GM12875 (cell line): Measurements from ENCODE around the gene LACTBL1.
"Not testable (repeated sequence)": the region's sequence is repeated elsewhere in the genome, so short reads cannot be mapped to it uniquely, and the experiment has no call there.

Experiments used
- H3K4me3 ChIP-seq: one replicate; pipeline ENCODE4 v1.5.1; 2011; ENCODE audit warnings: low read depth, low read length, control low read depth
- TF ChIP-seq, protein P1 (sequence below): IDR thresholded peaks from 2 replicates; pipeline ENCODE4 v1.5.1; 2011; ENCODE audit warnings: low read depth, mild to moderate bottlenecking, control low read depth, inconsistent platforms, low read length, moderate library complexity, borderline replicate concordance; ENCODE audit not compliant: insufficient read depth

Gene LACTBL1

DNA sequence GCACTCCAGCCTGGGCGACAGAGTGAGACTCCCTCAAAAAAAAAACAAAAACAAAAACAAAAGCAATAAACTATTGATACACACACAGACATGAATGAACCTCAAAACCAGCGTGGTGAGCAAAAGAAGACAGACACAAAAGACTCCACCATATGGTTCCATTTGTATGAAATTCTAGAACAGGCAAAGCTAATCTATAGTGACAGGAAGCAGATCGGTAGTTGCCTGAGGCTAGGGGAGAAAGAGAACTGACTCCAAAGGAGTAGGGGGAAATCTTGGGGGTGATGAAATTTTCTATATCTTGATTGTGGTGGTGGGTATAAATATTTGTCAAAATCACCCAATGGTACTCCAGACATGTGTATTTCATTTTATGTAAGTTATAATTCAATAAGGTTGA lies 20.9 kb downstream of the LACTBL1 start:
- TF ChIP-seq, protein P1, sequence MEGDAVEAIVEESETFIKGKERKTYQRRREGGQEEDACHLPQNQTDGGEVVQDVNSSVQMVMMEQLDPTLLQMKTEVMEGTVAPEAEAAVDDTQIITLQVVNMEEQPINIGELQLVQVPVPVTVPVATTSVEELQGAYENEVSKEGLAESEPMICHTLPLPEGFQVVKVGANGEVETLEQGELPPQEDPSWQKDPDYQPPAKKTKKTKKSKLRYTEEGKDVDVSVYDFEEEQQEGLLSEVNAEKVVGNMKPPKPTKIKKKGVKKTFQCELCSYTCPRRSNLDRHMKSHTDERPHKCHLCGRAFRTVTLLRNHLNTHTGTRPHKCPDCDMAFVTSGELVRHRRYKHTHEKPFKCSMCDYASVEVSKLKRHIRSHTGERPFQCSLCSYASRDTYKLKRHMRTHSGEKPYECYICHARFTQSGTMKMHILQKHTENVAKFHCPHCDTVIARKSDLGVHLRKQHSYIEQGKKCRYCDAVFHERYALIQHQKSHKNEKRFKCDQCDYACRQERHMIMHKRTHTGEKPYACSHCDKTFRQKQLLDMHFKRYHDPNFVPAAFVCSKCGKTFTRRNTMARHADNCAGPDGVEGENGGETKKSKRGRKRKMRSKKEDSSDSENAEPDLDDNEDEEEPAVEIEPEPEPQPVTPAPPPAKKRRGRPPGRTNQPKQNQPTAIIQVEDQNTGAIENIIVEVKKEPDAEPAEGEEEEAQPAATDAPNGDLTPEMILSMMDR, result no peak
- H3K4me3 ChIP-seq, result no peak overlapping the region

DNA sequence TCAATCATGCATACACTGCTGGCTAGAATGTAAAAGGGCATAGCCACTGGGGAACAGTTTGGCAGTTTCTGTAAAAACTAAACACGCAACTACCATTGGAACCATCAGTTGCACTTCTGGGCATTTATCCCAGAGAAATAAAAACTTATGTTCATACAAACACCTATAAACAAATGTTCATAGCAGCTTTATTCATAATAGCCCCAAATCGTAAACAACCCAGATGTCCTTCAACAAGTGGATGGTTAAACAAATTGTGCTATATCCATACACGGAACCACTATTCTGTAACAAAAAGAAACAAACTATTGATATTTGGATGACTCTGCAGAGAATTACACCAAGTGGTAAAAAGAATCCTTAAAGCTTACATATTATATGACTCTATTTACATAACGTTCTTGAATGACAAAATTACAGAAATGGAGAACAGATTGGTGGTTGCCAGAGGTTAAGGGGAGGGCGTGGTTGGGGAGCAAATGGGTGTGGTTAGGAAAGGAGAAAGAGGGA lies 22.8 kb downstream of the LACTBL1 start:
- no peak overlapping the region for H3K4me3 ChIP-seq
- TF ChIP-seq, protein P1, result no peak

DNA sequence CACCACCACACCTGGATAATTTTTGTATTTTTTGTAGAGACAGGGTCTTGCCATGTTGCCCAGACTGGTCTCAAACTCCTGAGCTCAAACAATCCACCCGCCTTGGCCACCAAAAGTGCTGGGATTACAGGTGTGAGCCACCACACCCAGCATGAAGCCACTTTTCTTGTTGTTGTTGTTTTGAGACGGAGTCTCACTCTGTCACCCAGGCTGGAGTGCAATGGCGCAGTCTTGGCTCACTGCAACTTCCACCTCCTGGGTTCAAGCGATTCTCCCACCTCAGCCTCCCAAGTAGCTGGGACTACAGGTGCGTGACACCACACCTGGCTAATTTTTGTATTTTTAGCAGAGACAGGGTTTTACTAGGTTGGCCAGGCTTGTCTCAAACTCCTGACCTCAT lies 27.5 kb downstream of the LACTBL1 start:
- not testable (repeated sequence) for H3K4me3 ChIP-seq

DNA sequence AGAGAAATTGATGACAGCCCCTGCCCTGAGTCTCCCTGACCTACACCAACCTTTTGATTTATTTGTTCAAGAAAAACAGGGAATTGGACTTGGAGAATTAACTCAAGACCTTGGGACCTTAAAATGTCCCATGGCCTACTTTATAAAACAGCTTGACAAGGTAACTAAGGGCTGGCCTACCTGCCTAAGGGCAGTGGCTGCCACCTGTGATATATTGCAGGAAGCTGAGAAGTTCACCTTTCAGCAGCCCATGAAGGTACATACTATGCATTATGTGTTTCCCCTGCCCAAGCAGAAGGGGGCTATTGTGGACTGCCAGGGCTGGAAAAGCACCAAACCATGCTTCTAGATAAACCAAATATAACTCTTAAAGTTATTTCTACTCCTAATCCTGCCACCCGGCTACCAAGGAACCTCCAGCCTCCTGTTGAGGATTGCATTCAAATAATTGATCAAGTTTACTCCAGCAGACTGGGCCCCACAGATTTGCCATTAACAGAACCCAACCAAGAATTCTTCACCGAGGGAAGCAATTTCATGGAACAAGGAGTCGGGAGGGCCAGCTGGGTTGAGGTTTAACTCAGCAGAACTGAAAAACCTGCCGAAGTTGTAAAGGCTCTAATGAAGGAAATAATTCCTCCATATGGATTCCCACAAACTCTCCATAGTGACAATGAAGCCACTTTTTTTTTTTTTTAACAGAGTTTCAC lies 28.2 kb downstream of the LACTBL1 start:
- no peak overlapping the region for H3K4me3 ChIP-seq
- TF ChIP-seq, protein P1, result no peak

DNA sequence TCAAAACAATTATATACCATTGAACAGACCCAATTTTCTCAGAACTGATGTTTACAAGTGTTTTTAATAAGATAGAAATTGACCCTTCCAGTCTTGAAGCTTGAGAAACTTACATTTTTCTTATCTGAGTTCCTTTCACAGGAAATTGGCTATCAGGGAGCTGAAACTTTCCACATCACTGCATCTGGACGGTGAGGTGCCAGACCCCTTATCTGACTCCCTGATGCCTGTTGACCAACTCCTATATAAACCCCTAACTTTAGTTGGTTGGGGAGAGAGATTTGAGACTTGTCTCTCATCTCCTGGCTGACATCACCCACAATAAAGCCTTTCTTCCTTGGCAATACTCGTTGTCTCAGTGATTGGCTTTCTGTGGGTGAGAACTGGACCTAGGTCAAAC lies 31.4 kb downstream of the LACTBL1 start:
- TF ChIP-seq, protein P1, result no peak
- no peak overlapping the region for H3K4me3 ChIP-seq

DNA sequence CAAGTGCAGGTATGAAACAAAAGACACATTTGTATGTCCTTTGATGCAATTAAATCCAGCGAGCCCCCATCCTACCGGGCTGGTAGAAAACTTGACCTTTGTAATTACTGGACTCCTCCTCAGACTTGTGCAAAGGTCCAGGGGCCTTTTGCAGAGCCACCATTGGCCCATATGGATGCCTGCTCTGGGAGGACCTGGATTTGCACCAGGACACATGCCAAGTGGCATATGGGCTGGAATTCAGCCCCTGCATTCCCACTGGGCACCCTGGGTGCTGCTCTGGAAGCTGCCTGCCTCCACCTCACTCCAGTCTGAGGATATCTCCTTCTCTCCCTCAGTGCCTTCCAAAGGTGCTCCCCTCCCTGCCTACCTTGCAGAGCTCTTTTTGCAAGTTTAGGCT lies 36.0 kb downstream of the LACTBL1 start:
- TF ChIP-seq, protein P1, result no peak

DNA sequence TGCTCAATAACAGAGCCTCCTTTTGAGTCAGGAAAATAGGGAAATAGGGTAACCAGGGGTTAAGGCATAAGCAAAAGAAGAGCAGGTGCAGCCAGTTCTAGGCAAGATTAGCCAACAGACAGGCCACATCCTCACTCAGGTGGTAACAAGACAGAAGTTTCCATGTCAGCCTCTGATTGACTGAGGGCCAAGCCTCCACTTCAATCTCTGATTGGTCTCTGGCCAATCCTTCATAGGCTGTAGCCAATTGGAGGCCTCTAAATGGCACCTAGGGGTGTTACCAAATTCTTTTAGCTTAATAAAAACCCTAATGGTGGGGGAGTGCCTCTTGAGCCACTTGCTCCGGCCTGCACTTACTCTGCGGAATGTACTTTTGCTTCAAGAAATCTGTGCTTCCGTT lies 37.2 kb downstream of the LACTBL1 start:
- TF ChIP-seq, protein P1, result no peak
- no peak overlapping the region for H3K4me3 ChIP-seq

More for the DNA sequence above, 36.0 kb downstream of the LACTBL1 start:
- no peak overlapping the region for H3K4me3 ChIP-seq
